Neural cell (in vitro differentiated cells): ENCODE data around the gene ADAD2. TPM values are rescaled to one million over a fixed set of nuclear protein-coding genes. Genes with fewer than 3 reads are reported as not detected.

Experiments
- H2AFZ ChIP-seq: fragments of 200-600, 300-800 bp; sonication (generic), shearing (Covaris generic); 2 replicates; pipeline ENCODE4 v1.6.0; 2014; ENCODE audit warnings: low read depth, mild to moderate bottlenecking, antibody characterized with exemption, low read length, moderate library complexity
- H3F3A ChIP-seq: fragments of 200-600 bp; shearing (Covaris generic); 2 replicates; pipeline ENCODE4 v1.6.1; 2016; ENCODE audit warnings: mild to moderate bottlenecking, moderate library complexity, mixed read lengths, antibody characterized with exemption, low read length; ENCODE audit not compliant: insufficient read depth, poor library complexity, severe bottlenecking
- H3K27ac ChIP-seq: fragments of 200-600, 300-800 bp; sonication (generic), shearing (Covaris generic); 2 replicates; pipeline ENCODE4 v1.5.1; 2014; ENCODE audit warnings: mild to moderate bottlenecking, low read length, moderate library complexity
- H3K27me3 ChIP-seq: fragments of 300-800, 200-600 bp; sonication (generic), shearing (Covaris generic); 2 replicates; pipeline ENCODE4 v1.6.0; 2014; ENCODE audit warnings: mild to moderate bottlenecking, low read depth, low read length, moderate library complexity; ENCODE audit not compliant: insufficient read depth
- H3K36me3 ChIP-seq: fragments of 300-800, 200-600 bp; sonication (generic), shearing (Covaris generic); 2 replicates; pipeline ENCODE4 v1.5.1; 2014; ENCODE audit warnings: mild to moderate bottlenecking, antibody characterized with exemption, low read length, moderate library complexity; ENCODE audit not compliant: insufficient read depth
- H3K4me2 ChIP-seq: fragments of 300-800, 200-600 bp; sonication (generic), shearing (Covaris generic); 2 replicates; pipeline ENCODE4 v1.6.0; 2014; ENCODE audit warnings: mild to moderate bottlenecking, low read length
- H3K4me3 ChIP-seq: fragments of 300-800, 200-600 bp; sonication (generic), shearing (Covaris generic); 2 replicates; pipeline ENCODE4 v1.5.1; 2014; ENCODE audit warnings: mild to moderate bottlenecking, low read length, moderate library complexity
- H3K79me2 ChIP-seq: fragments of 200-600 bp; shearing (Covaris generic); replicated peaks from 2 replicates; pipeline ENCODE4 v1.6.0; 2014; ENCODE audit warnings: mild to moderate bottlenecking, low read length, moderate library complexity; ENCODE audit not compliant: insufficient read depth
- H3K9ac ChIP-seq: fragments of 300-800, 200-600 bp; sonication (generic), shearing (Covaris generic); 2 replicates; pipeline ENCODE4 v1.6.1; 2016; ENCODE audit warnings: mild to moderate bottlenecking, low read length, mixed read lengths
- H3K9me2 ChIP-seq: fragments of 200-600 bp; shearing (Covaris generic); 2 replicates; pipeline ENCODE4 v1.6.1; 2016; ENCODE audit warnings: mild to moderate bottlenecking, low read length, mixed read lengths; ENCODE audit not compliant: insufficient read depth
- H3K9me3 ChIP-seq: fragments of 200-600, 300-800 bp; sonication (generic), shearing (Covaris generic); 2 replicates; pipeline ENCODE4 v1.6.1; 2016; ENCODE audit warnings: mild to moderate bottlenecking, mixed run types, low read length, moderate library complexity, mixed read lengths
- H4K20me1 ChIP-seq: fragments of 200-600 bp; shearing (Covaris generic); 2 replicates; pipeline ENCODE4 v1.6.1; 2016; ENCODE audit warnings: mild to moderate bottlenecking, mixed run types; ENCODE audit not compliant: insufficient read depth
- CTCF ChIP-seq: fragments of 450-650 bp; IDR thresholded peaks from 2 replicates; pipeline ENCODE4 v1.5.1; 2014; ENCODE audit warnings: antibody characterized with exemption, mild to moderate bottlenecking, moderate library complexity; ENCODE audit not compliant: poor library complexity, severe bottlenecking
- EP300 ChIP-seq: fragments of 450-650 bp; conservative IDR thresholded peaks from 2 replicates; pipeline ENCODE4 v1.6.1; 2014; ENCODE audit warnings: antibody characterized with exemption, mild to moderate bottlenecking, moderate library complexity; ENCODE audit not compliant: poor library complexity, severe bottlenecking
- EZH2 ChIP-seq: fragments of 200-600, 300-800 bp; shearing (Covaris generic), sonication (generic); IDR thresholded peaks from 2 replicates; pipeline ENCODE4 v1.6.1; 2014; ENCODE audit warnings: antibody characterized with exemption, low read length, borderline replicate concordance, mild to moderate bottlenecking; ENCODE audit not compliant: insufficient read depth, poor library complexity, severe bottlenecking
- MXI1 ChIP-seq: fragments of 450-650 bp; conservative IDR thresholded peaks from 2 replicates; pipeline ENCODE4 v1.6.1; 2014; ENCODE audit warnings: antibody characterized with exemption, mild to moderate bottlenecking; ENCODE audit not compliant: poor library complexity, severe bottlenecking
- POLR2AphosphoS5 ChIP-seq: IDR thresholded peaks from 2 replicates; pipeline ENCODE4 v1.6.1; 2012
- RAD21 ChIP-seq: fragments of 450-650 bp; conservative IDR thresholded peaks from 2 replicates; pipeline ENCODE4 v1.6.1; 2014; ENCODE audit warnings: antibody characterized with exemption, mild to moderate bottlenecking, moderate library complexity
- REST ChIP-seq: IDR thresholded peaks from 2 replicates; pipeline ENCODE4 v1.6.1; 2012; ENCODE audit warnings: borderline replicate concordance
- SMC3 ChIP-seq: fragments of 450-650 bp; conservative IDR thresholded peaks from 2 replicates; pipeline ENCODE4 v1.6.1; 2014; ENCODE audit warnings: antibody characterized with exemption, mild to moderate bottlenecking, moderate library complexity; ENCODE audit not compliant: poor library complexity
- TAF1 ChIP-seq: IDR thresholded peaks from 2 replicates; pipeline ENCODE4 v1.6.1; 2012; ENCODE audit warnings: low read depth
- polyA plus RNA-seq: library from polyadenylated mRNA; depleted of rRNA; stranded (reverse); fragments of >200 nt; gene quantifications from 2 replicates; pipeline ENCODE4 v1.2.3, GENCODE V29; 2014

The ADAD2 gene
- polyA plus RNA-seq, 1 donor from 2014 or later = not detected

- TF ChIP-seq EP300 (no peak), MXI1 (no peak), EZH2 (no peak), TAF1 (no peak), CTCF (no peak), POLR2AphosphoS5 (no peak), RAD21 (no peak), SMC3 (no peak), REST (no peak)
- no peak overlapping the region for H3K27ac ChIP-seq
- H3K9me3 ChIP-seq = no peaks in the 10 kb centered on the region
- no peaks in the 10 kb centered on the region for H3F3A ChIP-seq
- no peak overlapping the region for H2AFZ ChIP-seq
- no peaks in the 10 kb centered on the region for H3K36me3 ChIP-seq
- H3K4me3 ChIP-seq = no peak overlapping the region
- no peak overlapping the region for H3K9ac ChIP-seq
- H3K9me2 ChIP-seq = no peaks in the 10 kb centered on the region
- no peaks in the 10 kb centered on the region for H3K79me2 ChIP-seq
- no peaks in the 10 kb centered on the region for H4K20me1 ChIP-seq
- H3K27me3 ChIP-seq = no peaks in the 10 kb centered on the region
- H3K4me2 ChIP-seq = no peak overlapping the region
Measured at GRCh38 chr16:84240455-84240854, 49.5 kb downstream of the ADAD2 start.

GRCh38 chr16:84241778-84242177 lies 50.8 kb downstream of the ADAD2 start:
- Histone ChIP-seq H3K27ac (no peak overlapping the region), H3F3A (no peaks in the 10 kb centered on the region), H3K79me2 (no peaks in the 10 kb centered on the region), H3K4me3 (no peak overlapping the region), H3K36me3 (no peaks in the 10 kb centered on the region), H4K20me1 (no peaks in the 10 kb centered on the region), H3K9ac (no peak overlapping the region), H3K9me3 (no peaks in the 10 kb centered on the region), H3K9me2 (no peaks in the 10 kb centered on the region), H3K4me2 (no peak overlapping the region), H3K27me3 (no peaks in the 10 kb centered on the region), H2AFZ (no peak overlapping the region)
- no peak for TF ChIP-seq REST
